Activated CD8-positive, alpha-beta memory T cell treated with anti-CD3 and anti-CD28 coated beads for 24 hours (primary cell): Measurements from ENCODE around the gene ZNF750.

Source experiments
- DNase-seq: peaks from one replicate; pipeline ENCODE4 v3.0.0-alpha.2; 2020

Gene ZNF750

DNA sequence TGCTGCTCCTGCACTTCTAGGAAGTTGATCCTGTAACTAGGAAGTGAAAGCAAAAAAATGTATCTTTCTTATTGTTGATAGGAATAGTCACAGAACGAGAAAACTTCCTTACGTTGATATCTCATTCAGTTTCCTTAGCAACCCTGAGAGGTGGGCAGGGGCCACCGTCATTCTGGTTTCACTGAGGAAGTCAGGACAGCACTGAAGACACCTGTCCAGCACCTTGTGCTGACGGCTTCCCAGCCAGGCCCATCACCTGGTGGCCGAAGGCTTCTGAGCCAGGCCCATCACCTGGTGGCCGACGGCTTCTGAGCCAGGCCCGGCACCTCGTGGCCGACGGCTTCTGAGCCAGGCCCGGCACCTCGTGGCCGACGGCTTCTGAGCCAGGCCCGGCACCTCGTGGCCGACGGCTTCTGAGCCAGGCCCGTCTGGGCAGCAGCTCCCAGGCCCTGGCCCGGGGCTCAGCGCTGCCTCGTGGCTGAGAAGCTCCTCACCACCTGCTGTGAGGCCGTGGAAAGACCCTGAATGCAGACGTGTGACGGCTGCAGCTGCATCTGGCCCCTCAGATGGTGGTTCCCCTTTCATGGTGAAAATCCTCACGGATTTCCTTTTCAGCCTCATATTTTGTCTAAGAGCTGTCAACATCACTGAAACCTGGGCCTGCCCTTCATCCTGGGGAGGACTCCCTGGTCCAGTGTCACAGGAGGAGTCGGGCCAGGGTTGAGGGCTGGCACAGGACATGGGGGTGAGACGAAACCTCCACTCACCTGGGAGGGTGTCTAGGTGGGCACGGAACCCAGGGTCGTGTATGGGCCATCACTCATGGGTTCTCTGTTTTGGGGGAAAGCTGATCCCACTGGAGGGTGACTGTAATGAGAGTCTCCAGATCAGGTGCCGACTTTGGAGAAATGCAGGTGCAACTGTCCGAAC, 33.0 kb upstream of the ZNF750 start:
- DNase-seq: no peak

- no peak for DNase-seq
Observed at GRCh38 chr17:82871776-82872561, 32.1 kb upstream of the ZNF750 start.

- DNase-seq: no peak
Observed at GRCh38 chr17:82871056-82871775, 31.4 kb upstream of the ZNF750 start.

DNA sequence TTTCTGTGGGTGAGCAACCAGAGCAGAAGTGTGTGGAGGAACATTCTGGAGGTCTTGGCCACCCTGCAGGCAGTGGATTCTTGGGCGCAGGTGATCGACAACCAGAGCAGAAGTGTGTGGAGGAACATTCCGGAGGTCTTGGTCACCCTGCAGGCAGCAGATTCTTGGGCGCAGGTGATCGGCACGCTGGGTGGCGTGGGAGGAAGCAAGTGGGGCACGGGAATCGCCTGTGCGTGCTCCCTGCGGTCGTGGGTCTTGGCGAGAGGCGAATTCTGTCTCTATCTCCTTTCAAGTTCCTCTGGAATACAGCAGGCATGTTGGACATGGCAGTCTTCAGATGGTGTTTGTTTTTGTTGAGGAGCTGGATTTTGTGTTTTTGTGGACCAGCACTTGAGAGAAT, 30.7 kb upstream of the ZNF750 start:
- DNase-seq: no peak

DNA sequence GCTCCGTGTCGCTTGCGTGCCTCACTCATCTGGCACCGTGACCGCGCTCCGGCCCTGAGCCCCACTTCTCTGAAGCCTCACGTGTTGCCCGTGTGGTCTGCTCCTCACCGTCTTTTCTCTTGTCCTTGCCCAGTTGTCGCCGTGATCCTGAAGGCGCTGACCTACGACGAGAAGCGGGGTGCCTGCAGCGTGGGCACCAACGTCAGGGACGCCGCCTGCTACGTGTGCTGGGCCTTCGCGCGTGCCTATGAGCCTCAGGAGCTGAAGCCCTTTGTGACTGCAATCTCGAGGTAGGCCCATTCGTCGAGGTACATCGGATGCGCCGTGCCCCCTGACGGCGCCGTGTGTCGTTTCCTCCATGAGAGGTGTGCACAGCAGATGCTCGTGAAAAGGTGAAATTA, 30.3 kb upstream of the ZNF750 start:
- DNase-seq: no peak

- no peak for DNase-seq
Observed at GRCh38 chr17:82869536-82869935, 29.7 kb upstream of the ZNF750 start.

DNA sequence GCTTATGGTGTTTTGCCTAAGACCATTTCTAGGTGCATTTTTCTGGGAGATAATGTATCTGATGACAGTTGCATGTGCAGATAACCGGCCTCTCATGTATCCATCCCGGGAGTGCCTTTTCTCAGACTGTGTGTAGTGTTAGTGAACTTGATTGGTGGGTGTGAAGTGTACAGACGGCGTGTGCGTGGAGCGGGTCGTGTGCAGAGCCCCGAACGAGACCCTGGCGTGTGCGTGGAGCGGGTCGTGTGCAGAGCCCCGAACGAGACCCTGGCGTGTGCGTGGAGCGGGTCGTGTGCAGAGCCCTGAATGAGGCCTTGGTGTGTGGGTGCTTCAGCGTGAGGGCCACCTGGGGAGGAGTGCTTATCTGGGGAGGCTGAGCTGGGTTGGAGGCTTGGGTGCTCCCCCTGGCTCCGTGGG, 28.9 kb upstream of the ZNF750 start:
- DNase-seq: no peak

DNA sequence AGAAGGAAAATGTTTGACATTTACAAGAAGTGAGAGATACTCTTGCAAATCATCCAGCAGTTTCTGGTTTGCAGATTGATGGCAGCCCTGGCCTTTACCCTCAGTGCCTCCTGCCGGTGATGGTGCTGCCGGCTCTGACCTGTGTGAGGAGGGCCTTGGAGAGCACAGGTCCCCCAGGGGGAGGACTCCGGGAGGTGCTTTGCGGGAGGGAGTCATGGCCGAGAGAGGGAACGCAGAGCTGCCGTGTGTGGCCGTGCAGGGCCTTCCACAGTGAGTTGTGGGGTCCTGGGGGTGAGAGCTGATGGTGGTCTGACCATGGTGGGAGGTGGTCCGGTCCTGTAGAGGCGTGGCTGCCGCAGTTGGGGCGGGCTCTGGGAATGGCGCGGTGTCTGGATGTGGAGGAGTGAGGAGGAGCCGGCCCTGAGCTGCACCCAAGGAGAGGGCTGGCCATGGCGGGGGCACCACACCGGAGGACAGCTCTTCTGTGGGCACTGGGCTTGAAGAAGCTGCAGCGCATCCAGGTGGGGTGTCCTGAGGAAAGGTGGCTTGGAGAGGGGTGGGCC, 28.0 kb upstream of the ZNF750 start:
- no peak for DNase-seq

GRCh38 chr17:82866590-82867191, 26.9 kb upstream of the ZNF750 start:
- no peak for DNase-seq

DNA sequence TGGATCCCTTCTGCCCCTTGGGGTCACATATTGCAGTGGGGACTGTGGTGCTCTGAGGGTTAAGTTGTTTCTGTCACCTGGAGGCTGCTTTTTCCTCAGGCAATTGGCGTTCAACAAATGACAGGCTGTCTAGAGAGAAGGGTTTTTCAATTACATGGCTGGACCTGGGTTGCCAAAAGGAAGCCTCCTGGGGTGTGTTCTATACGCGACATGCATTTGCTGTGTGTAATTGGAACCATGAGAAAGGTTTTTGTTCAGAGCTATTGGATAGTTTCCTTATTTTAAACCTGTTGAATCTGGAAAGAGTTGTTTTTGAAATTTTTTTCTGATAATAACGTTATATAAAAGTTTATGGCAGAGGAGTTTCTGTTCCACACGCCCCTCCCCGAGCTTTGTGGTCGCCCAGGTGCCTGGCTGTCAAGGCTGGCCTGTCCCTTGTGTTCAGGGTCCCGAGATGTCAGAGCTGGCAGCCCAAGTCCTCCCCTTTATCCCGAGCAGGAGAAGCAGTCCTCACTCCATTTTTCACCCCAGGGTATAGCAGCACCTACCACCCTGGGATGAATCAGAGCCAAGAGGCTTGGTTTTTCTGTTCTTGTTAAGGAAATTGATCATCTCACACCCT, 26.1 kb upstream of the ZNF750 start:
- no peak for DNase-seq

GRCh38 chr17:82865274-82865673, 25.5 kb upstream of the ZNF750 start:
- no peak for DNase-seq

DNA sequence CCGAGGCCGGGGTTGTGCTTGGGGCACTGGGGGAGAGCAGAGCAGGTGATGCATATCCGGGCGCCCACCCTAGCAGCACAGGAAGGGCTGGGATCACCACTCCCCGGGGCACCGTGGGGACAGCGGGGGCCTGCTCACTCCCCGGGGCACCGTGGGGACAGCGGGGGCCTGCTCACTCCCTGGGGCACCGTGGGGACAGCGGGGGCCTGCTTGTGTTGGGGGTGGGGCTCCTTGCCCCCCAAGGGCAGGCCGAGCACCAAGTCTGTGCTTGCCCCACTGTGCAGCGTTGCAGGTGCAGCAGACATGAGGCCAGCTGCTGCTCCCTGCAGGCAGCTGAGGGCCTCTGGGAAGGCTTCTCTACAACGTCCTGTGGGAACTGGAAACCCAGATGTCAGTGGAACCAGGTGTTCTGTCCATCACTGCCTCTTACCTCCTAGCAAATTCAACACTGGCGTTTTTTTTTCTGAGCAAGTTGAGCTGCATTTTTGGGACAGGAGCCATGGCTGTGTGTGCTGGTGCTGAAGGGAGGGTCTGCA, 25.0 kb upstream of the ZNF750 start:
- no peak for DNase-seq

GRCh38 chr17:82863941-82864712, 24.3 kb upstream of the ZNF750 start:
- DNase-seq: peak; percentile 87

DNA sequence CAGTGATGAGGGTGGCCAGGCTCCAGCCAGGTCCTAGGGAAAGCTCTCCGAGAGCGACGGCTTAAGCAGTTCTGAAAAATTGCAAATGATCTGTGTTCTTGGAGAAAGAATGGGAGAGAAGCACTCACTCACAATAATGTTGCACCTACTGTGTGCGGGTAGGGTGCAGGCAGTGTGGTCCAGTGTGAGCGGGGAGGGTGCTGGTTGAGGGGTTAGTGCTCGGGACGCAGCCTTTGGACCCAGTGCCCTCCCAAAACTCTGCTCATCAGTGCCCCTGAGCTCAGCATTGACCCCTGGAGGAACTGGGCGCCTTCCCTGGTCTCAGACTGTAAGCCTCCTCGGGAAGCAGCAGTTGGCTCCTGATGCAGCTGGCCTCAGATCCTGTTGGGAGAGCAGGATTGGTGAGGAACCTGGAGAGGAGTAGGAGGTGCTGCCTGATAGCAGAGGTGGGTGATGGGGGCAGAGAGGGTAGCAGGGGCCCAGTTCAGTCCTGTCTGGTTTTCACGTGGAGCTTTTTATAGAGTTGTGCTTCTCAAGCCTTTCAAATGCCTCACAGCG, 23.6 kb upstream of the ZNF750 start:
- no peak for DNase-seq

GRCh38 chr17:82862737-82863382, 23.0 kb upstream of the ZNF750 start:
- no peak for DNase-seq

GRCh38 chr17:82862191-82862590, 22.4 kb upstream of the ZNF750 start:
- DNase-seq: no peak

GRCh38 chr17:82861393-82861775, 21.6 kb upstream of the ZNF750 start:
- DNase-seq: no peak

DNA sequence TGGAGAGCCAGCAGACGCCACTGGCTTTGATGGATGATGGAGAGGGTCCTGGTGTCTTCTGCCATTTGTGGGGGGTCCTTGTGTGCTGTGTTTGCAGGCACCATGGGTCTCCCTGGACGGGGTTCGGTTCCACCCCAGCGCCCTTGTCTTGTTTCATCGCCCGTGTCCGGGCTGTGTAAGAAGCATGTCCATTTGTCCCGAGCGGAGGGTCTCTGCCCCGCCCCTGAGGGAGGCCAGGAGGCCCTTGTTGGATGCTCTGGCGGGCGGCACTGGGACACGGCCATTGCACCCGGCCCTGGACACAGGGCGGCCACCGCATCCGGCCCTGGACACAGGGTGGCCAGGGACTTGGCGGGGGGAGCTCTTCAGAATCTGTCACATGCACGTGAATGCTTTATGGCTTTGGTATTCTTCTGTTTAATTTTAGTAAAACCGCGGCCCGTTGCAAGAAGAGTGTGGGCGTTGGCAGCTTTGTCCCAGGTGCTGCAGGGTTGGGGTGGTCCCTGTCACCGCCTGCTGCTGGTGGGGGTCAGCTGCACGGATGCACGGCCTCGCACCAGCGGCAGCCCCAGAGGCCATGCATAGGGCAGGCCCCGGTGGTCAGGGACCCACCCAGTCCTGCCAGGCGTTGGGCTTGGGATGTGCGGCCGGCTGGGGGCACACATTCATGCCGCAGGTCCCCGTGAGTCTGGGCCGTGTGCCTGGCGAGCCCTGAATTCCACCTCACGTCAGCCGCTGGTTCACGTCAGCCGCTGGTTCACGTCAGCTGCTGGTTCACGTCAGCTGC, 21.0 kb upstream of the ZNF750 start:
- DNase-seq: no peak
